DMS114 treated with DMSO at 0.1 percent for 48 hours (cell line): ENCODE measurements around the gene NRP1.

Experiments
- DNase-seq: peaks from one replicate; lab custom pipeline; 2025; ENCODE audit not compliant: unreplicated experiment; lab: John Stamatoyannopoulos, UW

NRP1 gene

GRCh38 chr10:33350041-33350440 is 15.6 kb upstream of the NRP1 start:
- DNase-seq = no peak

GRCh38 chr10:33349268-33349667 is 14.8 kb upstream of the NRP1 start:
- no peak for DNase-seq

GRCh38 chr10:33347211-33347610 is 12.7 kb upstream of the NRP1 start:
- no peak for DNase-seq

GRCh38 chr10:33345236-33345635 is 10.8 kb upstream of the NRP1 start:
- DNase-seq = no peak

- DNase-seq = no peak
Observed at GRCh38 chr10:33344676-33345075, 10.2 kb upstream of the NRP1 start.

GRCh38 chr10:33341637-33342036 is 7.2 kb upstream of the NRP1 start:
- no peak for DNase-seq

- no peak for DNase-seq
Observed at GRCh38 chr10:33337326-33337957, 3.0 kb upstream of the NRP1 start.

GRCh38 chr10:33336582-33337325 is 2.3 kb upstream of the NRP1 start:
- no peak for DNase-seq

GRCh38 chr10:33335801-33336581 is 1.5 kb upstream of the NRP1 start:
- DNase-seq = no peak

GRCh38 chr10:33335551-33335800 is 1.0 kb upstream of the NRP1 start:
- no peak for DNase-seq

- DNase-seq = peak; percentile 51
Observed at GRCh38 chr10:33334805-33335550, 511 bp upstream of the NRP1 start.

- no peak for DNase-seq
Observed at GRCh38 chr10:33333260-33334101, 986 bp downstream of the NRP1 start.

GRCh38 chr10:33332183-33333065 is 2.0 kb downstream of the NRP1 start:
- no peak for DNase-seq

GRCh38 chr10:33331379-33331694 is 3.1 kb downstream of the NRP1 start:
- DNase-seq = no peak

GRCh38 chr10:33330543-33331378 is 3.7 kb downstream of the NRP1 start:
- peak; percentile 69 for DNase-seq

- DNase-seq = no peak
Observed at GRCh38 chr10:33329178-33329577, 5.3 kb downstream of the NRP1 start.

- no peak for DNase-seq
Observed at GRCh38 chr10:33328253-33328652, 6.2 kb downstream of the NRP1 start.

- no peak for DNase-seq
Observed at GRCh38 chr10:33327751-33328150, 6.7 kb downstream of the NRP1 start.

GRCh38 chr10:33326933-33327332 is 7.5 kb downstream of the NRP1 start:
- DNase-seq = no peak
